Activated CD4-positive, alpha-beta T cell treated with anti-CD3 and anti-CD28 coated beads for 48 hours (primary cell): ENCODE results near the gene TAF11L13.

Experiments
- DNase-seq: peaks from one replicate; pipeline ENCODE4 v3.0.0-alpha.2; 2020

The TAF11L13 gene

DNA sequence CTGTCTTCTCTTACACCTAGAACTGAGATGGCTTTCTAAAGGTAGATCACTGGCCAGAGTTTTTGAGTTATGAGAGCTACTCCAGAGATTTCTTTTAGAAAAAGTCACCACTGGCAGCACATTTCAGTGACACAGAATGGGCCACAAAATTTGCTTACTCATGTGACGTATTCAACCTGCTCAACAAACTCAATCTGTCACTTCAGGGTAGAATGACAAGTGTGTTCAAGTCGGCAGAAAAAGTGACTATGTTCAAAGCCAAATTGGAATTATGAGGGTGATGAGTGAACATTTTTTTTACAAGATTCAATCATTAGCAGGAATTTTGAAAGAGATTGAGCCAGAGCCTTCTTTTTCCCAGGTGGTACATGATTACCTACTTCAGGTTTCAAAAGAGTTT lies 48.8 kb downstream of the TAF11L13 start:
- no peak for DNase-seq
